ENCODE measurements around the gene APBA3. TPM values are rescaled to one million over a fixed set of nuclear protein-coding genes. Genes with fewer than 3 reads are reported as not detected.
"Not testable (repeated sequence)": the region's sequence is repeated elsewhere in the genome, so short reads cannot be mapped to it uniquely, and the experiment has no call there.

The APBA3 gene
- total RNA-seq, 1 donor from 2014 or later, result 20.6 TPM

DNA sequence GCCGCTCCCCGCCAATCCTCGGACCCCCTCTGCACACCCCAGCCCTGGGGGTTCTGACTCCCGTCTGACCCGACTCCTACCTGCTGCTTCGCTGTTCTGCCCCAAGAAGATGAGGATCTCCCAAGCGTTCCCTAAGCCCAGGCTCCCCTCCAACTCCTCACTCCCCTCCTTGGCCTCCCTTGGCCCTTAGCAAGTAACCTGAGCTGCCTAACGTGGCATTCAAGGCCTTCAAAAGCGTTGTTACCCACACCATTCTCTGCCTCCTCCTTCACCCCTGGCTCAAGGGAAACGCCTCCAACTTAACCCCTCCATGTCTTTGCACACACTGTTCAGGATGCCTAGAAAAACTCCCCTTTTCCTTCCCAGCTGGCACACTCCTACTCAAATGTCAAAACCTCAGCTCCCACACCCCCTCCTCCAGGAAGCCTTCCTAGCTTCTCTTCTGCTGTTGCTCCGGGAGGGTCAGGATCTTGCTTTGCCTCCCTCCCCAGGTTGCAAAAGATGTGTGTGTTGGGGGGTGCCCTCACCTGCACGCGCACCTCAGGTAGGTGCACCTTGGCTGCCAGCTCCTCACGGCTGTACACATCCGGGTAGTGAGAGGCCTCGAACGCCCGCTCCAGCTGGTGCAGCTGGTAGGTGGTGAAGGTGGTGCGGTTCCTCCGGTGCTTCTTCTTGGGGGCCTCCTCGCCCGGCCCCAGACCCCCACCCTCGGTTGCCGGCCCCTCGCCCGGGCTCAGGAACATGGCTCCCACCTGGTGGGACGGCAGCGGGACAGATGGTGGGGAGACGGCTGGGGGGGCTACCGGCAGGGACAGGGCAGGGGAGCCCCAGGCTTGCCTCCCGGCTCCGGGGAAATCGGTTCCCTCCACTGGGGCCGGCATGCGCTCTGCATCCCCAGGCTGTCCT lies 9.8 kb upstream of the APBA3 start:
- no peak for DNase-seq (ENCODE audit: low read depth in 2 of 2)

DNA sequence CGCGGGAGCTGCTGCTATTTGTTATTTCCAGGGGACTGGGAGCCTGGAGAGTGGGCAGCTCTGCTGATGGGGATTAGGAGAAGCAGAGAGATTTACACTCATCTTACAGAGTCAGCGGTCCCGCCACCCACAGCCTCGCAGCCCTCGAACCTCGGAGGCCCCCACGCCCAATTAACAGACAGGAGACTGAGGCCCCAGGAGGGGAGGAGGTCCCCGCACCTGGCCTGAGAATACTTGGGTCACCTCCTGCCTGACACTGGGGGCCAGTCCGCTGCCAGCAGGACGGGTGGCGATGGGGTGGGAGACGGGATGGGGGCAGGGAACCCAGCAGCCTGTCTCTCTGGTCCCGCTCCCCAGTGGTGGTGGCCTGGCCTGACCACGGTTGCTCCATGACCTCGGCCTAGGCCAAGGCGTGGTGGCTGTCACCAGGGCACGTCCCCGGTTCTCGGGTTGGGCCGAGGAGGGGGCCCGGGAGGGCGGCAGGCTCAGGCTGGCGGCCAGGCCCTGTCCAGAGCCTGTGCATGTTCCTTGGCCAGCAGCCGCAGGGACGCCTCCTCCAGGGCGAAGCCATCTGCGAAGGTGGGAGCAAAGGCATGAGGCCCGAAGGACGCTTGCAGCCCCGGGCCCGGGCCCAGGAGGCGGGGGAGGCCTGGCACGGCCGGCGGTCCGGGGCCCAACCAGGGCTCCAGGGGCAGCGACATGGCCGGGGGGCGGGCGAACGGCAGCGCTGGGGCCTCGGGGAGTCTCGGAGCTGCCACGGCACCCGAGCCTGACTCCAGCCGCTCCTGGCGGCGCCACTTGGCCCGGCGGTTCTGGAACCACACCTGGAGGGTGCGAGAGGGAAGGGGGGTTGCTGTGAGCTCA lies 8.9 kb upstream of the APBA3 start:
- no peak for DNase-seq (ENCODE audit: low read depth in 2 of 2)

DNA sequence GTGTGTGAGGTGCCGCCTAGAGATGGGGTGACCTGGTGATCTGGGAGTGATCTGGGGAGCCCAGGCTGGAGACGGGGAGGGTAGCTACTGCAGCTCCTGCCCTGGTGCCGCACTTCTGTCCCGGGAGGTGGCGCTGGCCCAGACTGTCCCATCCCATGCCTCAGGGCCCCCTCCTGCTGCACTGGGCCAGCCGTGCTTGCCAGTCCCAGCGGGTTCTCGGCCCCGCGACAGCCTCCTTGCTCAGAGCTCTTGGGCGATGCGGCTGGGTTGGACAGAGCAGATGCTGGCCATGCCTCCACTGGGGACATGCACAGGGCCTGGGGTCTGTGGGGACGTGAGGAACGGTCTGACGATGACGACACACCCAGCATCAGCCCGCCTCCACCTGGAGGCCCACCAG lies 8.0 kb upstream of the APBA3 start:
- no peak for DNase-seq (ENCODE audit: low read depth in 2 of 2)

GRCh38 chr19:3768748-3769099 lies 7.2 kb upstream of the APBA3 start:
- DNase-seq (ENCODE audit: low read depth in 2 of 2), result no peak

DNA sequence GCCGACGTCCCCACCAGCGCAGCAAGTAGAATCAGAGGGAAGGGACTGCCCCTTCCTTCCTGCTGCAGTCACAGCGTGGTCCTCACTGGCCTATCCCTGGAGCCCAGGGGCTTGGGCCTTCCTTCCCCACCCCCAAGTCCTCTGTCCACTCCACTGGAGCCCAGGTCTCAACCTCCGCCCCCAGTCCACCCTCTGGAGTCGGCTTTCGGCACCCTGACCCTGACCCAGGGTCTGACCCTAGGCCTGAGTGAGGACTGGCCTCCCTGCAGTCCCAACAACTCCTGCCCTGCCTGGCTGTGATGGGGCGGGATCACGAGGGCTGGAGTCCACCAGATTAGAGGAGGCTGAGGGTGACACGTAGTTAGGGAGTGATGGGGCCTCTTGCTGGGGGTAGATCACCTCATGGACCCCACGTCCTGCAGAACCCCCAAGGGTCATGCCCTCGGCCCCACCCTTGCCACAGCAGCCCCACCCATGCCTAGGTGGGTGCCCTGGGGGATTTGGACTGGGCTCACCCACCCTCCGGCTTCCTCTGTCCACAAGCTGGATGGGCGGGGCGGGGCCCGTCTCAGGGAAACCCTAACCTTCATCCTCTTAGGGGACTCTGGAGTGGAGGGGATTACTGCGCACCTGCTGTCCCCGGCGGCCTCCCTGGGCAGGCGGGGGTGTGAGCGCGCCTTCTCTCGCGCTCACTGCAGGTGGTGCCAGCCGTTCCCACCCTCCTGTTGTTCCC lies 6.7 kb upstream of the APBA3 start:
- DNase-seq (ENCODE audit: low read depth in 2 of 2), result peak; percentile 22 to 47

- no peak for DNase-seq (ENCODE audit: low read depth in 2 of 2)
These were observed 5.6 kb upstream of the APBA3 start for GRCh38 chr19:3767050-3767449.

DNA sequence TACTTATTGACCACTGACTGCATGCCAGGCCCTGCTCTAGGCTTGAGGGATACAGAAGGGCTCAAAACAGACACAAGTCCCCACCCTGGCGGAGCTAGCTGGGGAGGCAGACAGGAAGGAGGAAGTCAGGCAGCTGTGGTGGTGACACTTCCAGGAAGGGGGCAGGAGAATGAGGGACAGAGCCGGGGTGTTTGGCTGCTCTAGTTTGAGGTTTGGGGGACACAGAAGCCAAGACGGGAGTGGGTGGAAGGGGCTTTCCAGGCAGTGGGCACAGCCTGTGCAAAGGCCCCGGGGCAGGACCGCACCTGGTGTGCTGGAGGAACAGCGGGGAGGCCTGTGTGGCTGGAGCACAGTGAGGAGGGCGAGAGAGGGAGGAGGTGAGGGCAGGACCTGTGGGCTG lies 5.0 kb upstream of the APBA3 start:
- no peak for DNase-seq (ENCODE audit: low read depth in 2 of 2)

- peak in 1 of 2 donors; percentile 40 for DNase-seq (ENCODE audit: low read depth in 2 of 2)
These were observed 4.3 kb upstream of the APBA3 start for GRCh38 chr19:3765757-3766156.

DNA sequence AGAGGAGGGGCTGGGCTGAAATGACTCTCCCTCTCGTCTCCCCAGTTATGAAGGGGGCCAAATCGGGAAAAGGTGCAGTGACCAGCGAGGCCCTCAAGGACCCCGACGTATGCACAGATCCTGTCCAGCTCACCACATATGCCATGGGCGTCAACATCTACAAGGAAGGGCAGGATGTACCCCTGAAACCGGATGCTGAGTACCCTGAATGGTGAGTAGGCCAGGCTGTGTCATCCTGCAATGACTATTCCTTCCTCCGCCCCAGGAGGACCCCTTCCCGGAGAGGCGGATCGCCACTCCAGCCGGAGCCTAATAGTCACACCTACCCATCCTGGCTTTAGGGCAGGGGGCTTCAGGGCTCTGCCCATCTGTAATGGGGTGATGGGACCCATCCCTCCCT lies 3.6 kb upstream of the APBA3 start:
- peak in 1 of 2 donors; percentile 67 for DNase-seq (ENCODE audit: low read depth in 2 of 2)

DNA sequence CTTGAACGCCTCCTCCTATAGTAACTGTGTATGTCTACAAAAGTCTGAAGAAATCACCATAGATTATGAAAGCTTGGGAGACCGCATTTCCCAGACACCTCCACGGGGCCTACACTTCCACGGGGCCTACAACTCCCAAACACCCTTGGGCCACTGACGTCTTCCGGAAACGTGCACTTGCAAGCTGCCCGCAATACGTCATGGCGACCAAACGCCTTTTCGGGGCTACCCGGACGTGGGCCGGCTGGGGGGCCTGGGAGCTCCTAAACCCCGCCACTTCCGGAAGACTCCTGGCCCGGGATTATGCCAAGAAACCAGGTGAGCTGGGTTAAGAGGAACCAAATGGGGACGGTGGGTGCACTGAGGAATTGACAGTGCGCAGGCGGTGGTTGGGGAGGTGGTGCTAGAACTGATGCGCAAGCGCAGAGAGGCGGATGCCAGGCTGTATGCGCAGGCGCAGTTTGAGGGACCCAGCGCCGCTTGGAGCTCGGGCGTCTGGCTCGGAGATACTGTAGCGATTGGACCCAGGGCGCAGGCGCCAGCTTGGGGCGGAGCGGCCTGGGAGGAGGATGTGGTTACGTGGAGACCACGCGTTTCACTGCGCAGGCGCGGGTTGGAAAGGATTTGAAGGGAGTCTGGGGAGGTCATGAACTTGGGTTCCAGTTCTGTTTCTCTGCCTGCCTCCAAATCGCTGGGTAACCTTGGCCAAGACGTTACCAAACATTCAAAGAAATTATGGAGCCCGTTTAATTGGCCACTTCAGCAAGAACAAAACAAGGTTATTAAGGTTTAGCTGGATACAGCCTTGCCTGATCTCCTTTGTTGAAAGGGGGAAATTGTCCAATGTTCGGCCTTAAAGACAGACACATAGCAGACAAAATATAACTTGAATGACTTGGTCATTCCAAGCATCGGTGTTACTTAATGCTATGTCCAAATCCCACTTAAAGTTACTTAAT lies 1.3 kb upstream of the APBA3 start, which contains the start of gene MRPL54:
TSS of gene MRPL54 (plus strand) at position 182 of the 959 bp plus-strand sequence. CDS start at position 201, 19 bp downstream.
- DNase-seq (ENCODE audit: low read depth in 2 of 2), result peak; percentile 98 to 99

DNA sequence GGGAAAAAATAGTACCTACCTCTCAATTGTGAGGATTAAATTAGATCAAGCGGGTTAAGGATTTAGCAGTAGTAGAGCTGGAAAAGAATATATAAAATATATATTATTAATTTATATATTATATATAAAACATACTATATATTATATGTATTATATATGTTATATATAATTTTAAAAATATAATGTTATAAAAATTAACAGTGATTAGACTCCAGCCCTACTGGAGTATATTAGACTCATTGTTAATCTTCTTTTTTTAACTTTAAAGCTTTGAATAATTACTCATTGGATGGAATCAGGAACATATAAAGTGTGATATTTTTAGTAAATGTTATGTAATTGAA lies 610 bp upstream of the APBA3 start:
- no peak for DNase-seq (ENCODE audit: low read depth in 2 of 2)

DNA sequence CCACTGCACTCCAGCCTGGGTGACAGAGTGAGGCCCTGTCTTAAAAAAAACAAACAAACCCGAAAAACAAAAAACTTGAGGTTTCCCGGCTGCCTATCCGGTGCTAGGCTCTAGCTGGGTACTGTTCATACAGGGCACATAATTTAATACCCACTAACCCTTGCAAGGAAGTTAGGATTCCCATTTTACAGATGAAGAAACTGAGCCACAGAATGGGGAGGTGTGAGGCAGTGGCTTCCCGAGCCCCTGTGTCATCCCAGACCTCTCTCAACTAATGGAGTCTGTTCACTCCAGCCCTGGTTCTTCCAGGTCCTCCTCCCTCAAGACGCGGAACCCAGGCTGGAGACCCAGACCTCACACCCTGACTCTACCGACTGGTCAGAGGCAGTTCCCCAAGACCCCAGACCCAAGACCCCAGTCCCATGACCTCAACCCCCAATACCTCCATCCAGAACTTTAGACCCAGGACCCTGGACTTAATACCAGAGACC lies 576 bp downstream of the APBA3 start:
- DNase-seq (ENCODE audit: low read depth in 2 of 2), result peak in 1 of 2 donors; percentile 18

DNA sequence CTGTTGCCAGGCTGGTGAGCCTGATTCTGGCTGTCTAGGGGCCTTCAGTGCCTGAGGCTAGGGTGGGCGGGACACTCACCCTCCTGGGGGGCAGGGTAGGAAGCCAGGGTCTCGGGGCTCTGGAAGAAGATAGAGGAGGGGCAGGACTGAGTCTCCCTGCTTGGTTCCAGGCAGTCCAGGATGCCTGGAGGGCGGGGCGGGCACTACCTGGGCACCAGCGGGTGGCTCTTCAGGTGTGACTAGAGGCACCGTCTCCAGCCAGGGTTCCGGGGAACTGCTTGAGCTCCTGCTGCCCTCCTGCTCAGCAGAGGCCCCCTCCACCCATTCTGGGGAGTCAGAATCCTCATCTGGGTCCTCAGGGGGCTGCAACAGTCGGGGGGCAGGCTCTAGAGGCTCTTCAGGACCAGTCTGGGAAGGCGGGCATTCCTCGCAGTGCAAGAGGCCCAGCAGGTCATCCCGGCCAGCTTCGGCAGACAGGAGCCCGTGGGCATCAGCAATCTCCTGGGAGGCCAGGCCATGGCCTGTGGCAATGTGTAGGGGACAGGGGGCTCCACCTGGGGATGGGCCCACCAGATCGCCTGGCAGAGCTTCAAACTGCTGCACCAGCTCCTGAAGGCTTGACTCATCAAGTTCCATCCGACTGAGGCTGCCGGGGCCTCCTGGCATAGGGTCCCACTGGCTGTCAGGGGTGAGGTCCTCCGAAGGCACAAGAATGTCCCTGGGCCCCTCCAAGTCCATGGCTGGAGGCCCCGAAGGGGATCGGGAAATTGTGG lies 1.8 kb downstream of the APBA3 start:
- DNase-seq (ENCODE audit: low read depth in 2 of 2), result no peak

- not testable (repeated sequence) for DNase-seq (ENCODE audit: low read depth in 2 of 2)
These were observed 3.2 kb downstream of the APBA3 start for GRCh38 chr19:3758297-3758696.

DNA sequence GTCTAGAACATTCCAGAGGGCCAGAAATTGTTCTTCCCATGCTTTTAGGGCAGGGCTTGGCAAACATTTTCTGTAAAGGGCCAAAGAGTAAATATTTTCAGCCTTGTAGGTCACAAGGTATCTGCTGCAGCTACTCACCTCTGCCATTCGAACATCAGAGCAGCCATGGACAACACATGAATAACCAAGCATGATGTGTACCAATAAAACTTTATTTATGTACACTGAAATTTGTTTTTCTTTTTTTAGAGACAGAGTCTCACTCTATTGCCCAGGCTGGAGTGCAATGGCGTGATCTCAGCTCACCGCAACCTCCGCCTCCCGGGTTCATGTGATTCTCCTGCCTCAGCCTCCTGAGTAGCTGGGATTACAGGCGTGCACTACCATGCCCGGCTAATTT lies 3.8 kb downstream of the APBA3 start:
- DNase-seq (ENCODE audit: low read depth in 2 of 2), result not testable (repeated sequence)

- DNase-seq (ENCODE audit: low read depth in 2 of 2), result no peak
These were observed 7.7 kb downstream of the APBA3 start for GRCh38 chr19:3753631-3754410.

GRCh38 chr19:3752492-3752891 lies 9.0 kb downstream of the APBA3 start:
- DNase-seq (ENCODE audit: low read depth in 2 of 2), result no peak

- DNase-seq (ENCODE audit: low read depth in 2 of 2), result no peak
These were observed 10.3 kb downstream of the APBA3 start for GRCh38 chr19:3751236-3751635.

GRCh38 chr19:3750211-3750610 lies 11.3 kb downstream of the APBA3 start:
- DNase-seq (ENCODE audit: low read depth in 2 of 2), result no peak

Data from lung microvascular endothelial cell (primary cell).